KOPT-K1 (cell line): ENCODE results near the gene ZSWIM6.

Experiments
- H3K27ac ChIP-seq: fragments of 200-600 bp; sonication (generic); 2 replicates; pipeline ENCODE4 v1.5.1; 2016; ENCODE audit warnings: antibody characterized with exemption, mild to moderate bottlenecking, low read depth, low read length; ENCODE audit not compliant: poor library complexity, severe bottlenecking
- H3K36me3 ChIP-seq: fragments of 200-600 bp; sonication (generic); 2 replicates; pipeline ENCODE4 v1.5.1; 2017; ENCODE audit warnings: antibody characterized with exemption, mild to moderate bottlenecking, low read length, moderate library complexity; ENCODE audit not compliant: insufficient read depth
- H3K9me3 ChIP-seq: fragments of 200-600 bp; sonication (generic); 2 replicates; pipeline ENCODE4 v1.5.1; 2017; ENCODE audit warnings: antibody characterized with exemption, low read length, mild to moderate bottlenecking; ENCODE audit not compliant: insufficient read depth, poor library complexity, severe bottlenecking

The ZSWIM6 gene

DNA sequence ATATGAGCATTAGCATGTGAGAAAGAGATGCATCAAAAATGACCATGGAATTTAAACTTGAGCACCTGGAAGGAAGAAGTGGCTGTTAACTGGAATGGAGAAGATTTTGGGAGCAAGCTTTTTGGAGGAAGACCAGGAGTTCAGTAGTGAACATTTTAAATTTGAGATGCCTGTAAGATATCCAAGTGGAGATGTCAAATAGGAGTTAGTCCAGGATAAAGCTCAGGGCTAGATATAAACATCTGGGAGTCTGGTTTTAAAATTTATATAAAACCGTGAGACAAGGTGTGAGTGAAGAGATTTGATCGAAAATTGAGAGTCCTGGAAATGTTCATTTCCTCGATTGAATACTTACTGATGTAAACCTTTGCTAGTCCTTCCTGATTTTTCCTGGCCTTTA is 217.5 kb downstream of the ZSWIM6 start:
- H3K27ac ChIP-seq: no peak overlapping the region
- H3K36me3 ChIP-seq: no peaks in the 10 kb centered on the region
- peaks cover 3% of the 10 kb centered on the region for H3K9me3 ChIP-seq

DNA sequence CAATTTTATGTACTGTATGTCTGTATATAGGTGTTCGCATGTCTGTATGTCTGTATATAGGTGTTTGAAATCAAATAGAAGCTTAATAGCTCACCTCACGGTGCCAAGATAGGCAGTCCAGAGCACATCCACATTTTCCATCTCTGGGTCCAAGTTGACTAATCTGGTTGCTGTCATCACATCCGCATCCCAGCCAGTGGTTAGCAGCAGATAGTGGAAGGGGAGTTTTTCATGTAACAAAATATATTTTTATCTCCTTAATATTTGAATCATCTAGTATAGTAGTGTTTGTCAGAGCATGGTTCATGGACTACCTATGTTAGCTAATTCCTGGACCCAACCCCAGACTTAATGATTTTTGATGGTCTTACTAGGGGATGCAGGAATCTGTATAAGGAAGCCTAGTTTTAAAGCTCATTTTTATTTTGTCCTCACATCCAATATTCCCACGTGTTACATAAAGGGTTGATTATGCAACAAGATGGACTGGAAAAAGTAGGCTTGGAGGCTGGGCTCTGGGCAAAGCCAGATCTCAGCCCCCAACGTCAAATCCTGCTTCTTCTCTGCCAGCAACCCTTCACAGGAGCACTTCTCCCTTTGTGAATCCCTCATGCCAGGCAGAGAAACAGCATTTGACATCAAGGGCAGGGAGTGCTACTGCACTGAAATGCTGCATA is 219.7 kb downstream of the ZSWIM6 start:
- H3K9me3 ChIP-seq: peaks cover 4% of the 10 kb centered on the region
- H3K27ac ChIP-seq: no peak overlapping the region
- no peaks in the 10 kb centered on the region for H3K36me3 ChIP-seq

DNA sequence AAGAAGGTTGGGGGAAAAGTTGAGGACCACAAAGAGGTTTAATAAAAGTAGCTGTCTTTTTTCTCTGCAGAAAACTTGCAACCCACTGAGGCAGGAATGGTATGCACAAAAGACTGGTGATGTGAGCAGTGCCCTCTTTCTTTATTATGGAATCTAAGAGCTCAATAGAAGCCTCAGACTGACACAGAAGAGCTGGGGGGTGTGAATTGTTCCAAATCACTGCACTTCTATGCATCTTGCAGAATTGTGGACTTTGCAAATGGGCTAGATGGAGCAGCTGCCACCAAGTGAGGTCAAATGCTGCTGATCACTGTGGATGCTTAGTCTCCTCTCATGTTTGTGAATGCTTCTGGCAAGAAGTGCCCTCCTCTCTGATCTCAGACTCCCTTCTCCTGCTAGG is 227.1 kb downstream of the ZSWIM6 start:
- Histone ChIP-seq H3K27ac (no peak overlapping the region), H3K36me3 (no peaks in the 10 kb centered on the region), H3K9me3 (peaks cover 4% of the 10 kb centered on the region)

DNA sequence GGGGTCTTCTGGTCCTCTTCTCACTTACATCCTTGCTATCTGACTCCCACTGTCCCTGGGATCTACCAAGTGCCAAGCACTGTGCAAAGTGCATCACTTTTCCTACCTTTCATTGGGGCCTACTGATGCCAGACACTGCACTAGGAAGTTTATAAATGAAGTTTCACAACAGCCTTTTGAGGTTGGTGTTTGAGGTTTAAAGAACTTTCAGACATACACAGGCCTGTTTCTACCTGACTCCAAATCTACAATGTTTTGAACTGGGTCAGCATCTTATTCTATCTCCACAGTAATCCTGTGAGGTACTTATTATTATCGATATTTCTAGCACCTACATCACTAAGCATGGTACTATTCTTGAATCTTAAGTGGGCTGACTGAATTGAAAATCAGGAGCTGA is 227.7 kb downstream of the ZSWIM6 start:
- Histone ChIP-seq H3K36me3 (no peaks in the 10 kb centered on the region), H3K27ac (no peak overlapping the region), H3K9me3 (no peaks in the 10 kb centered on the region)

DNA sequence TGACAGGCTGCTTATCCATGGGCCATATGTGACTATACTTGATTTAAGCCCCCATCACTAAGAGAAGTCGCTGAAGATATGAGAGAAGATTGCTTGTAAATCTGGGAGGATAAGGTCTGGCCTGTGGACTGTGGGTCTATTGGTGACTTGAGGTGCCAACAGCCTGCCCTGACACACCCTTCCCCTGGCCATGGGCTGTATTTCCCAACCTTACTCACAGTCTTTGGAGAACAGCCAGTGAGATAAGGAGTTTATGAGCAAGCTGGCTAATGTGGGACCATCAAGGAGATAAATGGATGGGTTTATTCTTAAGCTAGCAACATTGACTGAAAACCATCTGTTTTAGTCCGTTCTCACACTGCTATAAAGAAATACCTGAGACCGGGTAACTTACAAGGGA is 231.3 kb downstream of the ZSWIM6 start:
- Histone ChIP-seq H3K27ac (no peak overlapping the region), H3K36me3 (no peaks in the 10 kb centered on the region), H3K9me3 (no peaks in the 10 kb centered on the region)

DNA sequence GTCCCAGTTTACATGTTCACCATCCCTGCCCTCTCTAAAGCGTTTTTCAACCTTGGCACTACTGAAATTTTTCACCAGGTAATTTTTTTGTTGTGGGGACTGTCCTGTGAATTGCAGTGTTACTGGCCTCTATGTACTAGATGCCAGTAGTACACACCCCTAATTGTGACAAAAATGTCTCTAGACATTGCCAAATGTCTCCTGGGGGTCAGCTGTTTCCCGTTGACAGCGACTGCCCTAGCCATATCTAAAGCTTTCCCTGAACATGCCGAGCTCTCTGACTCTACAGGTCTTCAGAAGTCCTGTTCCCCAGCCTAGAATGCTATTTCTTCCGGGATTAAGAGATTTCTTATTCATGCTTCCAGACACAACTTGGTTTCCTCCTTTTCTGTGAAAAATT is 235.3 kb downstream of the ZSWIM6 start:
- Histone ChIP-seq H3K9me3 (no peaks in the 10 kb centered on the region), H3K27ac (no peak overlapping the region), H3K36me3 (no peaks in the 10 kb centered on the region)

DNA sequence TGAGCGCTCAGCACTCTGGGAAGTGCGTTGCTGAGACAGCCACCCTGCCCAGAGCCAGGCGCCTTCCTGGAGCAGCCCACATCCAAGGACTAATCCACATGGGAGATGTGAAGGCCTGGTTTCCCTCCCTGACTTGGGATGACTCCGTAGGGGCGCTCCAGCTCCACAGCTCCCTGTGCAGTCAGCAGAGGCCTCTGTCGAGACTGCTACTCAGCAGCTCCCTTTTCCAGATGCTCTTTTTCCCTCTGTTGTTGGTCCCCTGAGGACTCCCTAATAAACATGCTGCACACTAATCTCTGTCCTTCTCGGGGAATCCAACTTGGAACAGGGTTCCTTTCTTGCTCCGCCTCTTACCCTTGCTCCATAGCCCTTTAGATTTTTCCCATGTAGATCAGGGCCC is 237.3 kb downstream of the ZSWIM6 start:
- H3K36me3 ChIP-seq: no peaks in the 10 kb centered on the region
- H3K9me3 ChIP-seq: no peaks in the 10 kb centered on the region
- no peak overlapping the region for H3K27ac ChIP-seq

DNA sequence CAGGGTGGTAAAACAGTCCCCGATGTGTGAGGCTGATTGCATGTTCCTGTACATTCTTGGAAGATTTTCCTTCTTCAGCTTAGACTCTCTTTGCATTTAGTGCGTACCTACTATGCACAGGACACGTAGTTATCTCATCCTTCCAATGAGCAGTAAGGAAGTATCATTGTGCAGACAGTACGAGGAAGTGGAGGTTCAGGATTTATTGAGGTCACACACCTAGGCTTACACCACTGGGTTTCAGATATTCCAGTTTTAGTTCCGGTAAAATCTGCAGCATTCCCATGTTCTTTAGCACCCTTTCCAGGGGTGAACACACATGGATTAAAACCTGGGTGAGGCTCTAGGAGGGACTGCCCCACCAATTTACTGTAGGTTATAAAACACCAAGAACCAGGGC is 238.7 kb downstream of the ZSWIM6 start:
- no peak overlapping the region for H3K27ac ChIP-seq
- no peaks in the 10 kb centered on the region for H3K9me3 ChIP-seq
- no peaks in the 10 kb centered on the region for H3K36me3 ChIP-seq

DNA sequence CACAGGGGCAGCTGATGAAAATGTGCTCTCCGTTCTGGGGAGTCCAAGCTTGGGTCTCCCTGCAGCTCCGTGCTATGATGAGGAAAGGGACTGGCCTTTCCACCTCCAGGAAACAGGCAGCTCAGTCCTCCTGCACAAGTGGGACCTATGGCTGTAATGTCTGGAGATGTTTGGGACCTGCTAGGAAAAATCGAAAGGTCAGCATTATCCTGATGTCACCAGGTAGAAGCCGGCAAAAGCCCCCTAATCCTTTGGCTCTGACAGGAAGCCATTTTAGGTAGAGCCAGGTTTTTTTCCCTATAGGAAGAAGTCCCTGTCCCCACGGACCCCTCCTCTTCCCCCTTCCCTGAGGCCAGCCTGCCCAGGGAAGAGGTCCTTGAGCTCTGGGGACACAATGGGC is 240.9 kb downstream of the ZSWIM6 start:
- no peak overlapping the region for H3K27ac ChIP-seq
- H3K36me3 ChIP-seq: no peaks in the 10 kb centered on the region
- H3K9me3 ChIP-seq: no peaks in the 10 kb centered on the region

DNA sequence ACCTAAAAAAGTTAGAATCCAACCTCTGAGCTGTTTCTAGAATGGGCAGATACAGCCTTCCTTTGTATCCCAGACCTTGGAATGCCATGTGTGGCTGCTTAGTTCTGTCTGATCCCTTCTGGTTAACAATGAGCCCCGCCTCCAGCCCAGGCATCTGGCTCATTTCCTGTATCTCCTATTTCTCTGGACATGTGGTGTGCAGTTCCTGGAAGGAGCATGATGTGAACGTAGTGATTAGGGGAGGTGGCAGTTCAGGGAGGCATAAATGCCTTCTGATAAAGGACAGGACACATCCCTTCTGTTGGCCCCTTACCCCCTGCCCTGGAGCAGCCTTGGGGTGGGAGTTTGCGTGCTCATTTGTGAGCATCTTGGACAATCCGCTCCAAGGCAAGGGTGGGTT is 243.0 kb downstream of the ZSWIM6 start:
- no peak overlapping the region for H3K27ac ChIP-seq
- H3K9me3 ChIP-seq: no peaks in the 10 kb centered on the region
- no peaks in the 10 kb centered on the region for H3K36me3 ChIP-seq

DNA sequence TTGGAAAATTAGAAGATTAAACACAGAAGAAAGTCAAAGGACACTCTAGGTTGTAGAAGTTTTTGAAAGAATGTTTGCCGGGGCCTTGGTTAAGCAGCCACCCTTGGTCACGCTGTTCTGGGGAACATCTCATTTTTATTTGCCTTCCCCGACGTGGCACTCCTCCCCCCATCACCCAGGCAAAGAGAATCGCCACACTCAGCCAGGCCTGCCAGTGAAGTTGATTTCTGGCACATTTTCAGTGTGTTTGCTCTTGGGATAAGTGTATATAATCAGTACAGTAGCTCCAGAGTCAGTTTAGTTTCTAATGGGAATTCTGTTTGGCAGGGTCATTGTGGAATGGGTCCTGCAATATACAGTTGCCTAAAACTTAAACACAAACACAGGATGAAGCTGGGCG is 243.5 kb downstream of the ZSWIM6 start:
- H3K27ac ChIP-seq: no peak overlapping the region
- no peaks in the 10 kb centered on the region for H3K9me3 ChIP-seq
- no peaks in the 10 kb centered on the region for H3K36me3 ChIP-seq

DNA sequence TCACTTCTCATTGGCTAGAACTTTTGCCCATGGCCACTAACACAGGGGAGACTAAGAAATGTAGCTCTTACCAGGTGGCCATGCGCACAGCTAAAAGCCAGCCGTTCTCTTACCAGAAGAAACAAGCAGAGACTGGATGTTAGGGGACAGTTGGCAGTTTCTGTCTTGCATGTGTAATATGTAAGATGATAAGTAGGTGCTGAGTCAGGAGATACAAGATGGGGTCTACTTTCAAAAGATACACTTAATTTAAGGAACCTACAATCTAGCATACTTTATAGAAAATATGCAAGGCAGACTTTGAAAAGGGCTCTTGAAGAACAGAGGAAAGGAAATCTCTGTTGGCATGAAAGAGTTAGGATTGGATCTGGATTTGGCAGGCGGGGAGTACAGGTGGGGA is 244.5 kb downstream of the ZSWIM6 start:
- Histone ChIP-seq H3K9me3 (no peaks in the 10 kb centered on the region), H3K27ac (no peak overlapping the region), H3K36me3 (no peaks in the 10 kb centered on the region)

DNA sequence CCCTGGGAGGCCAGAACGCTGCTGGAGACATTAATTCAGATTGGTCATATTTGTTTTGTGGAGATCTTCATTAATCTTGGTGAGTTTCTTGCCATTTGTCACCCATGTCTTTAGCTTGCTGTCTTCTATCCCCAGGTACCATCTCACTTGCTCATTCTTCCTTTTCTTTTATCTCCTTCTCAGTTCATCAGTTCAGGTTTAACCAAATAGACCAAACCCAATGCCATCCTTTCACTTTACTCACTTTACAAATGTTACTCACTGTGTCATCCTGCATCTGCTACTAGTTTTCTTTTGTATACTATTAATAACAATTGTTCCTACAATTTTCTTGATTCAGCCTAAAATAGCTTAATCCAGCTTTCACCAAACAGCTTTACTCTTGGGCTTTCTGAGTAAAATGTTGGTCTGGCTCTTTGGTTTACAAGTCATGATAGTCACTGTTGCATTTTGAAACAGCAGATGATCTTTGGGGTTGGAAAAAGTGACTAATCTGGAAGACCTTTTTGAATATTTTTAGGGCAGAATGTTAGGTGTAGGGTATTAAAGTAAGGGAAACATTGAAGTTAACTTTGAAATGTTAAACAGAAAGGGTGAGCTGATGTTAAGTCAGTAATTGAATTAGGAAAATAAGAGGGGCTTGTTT is 246.9 kb downstream of the ZSWIM6 start:
- H3K27ac ChIP-seq: no peak overlapping the region
- H3K9me3 ChIP-seq: no peaks in the 10 kb centered on the region
- H3K36me3 ChIP-seq: no peaks in the 10 kb centered on the region

DNA sequence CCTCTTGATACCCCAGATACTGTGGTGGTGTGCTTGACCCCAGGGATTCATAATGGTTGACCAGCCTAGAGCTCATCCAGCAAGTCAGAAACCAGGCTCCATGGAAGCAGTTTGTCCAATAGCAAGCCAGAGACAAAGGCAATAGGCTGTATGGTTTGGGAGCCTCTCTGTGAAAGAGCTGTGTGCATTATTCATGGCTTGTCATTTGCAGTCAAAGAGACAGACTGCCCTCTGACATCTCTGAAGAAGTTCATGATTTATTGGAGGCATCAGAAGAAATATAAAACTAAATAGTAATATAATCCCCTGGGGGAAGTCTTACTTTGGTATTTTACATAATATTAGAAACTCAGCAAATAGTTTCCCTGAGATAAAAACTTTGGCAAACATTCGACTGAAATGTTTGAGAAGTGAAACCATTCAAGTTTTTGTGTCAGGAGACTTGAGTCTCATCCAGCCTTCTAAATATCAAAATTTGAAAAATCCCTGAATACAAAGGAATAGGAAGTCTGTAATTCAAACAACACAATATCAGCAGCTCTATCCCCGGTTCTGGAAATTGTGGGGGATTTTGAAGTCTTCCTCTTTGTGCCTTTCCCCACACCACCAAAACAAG is 250.3 kb downstream of the ZSWIM6 start:
- Histone ChIP-seq H3K36me3 (no peaks in the 10 kb centered on the region), H3K9me3 (no peaks in the 10 kb centered on the region), H3K27ac (no peak overlapping the region)

DNA sequence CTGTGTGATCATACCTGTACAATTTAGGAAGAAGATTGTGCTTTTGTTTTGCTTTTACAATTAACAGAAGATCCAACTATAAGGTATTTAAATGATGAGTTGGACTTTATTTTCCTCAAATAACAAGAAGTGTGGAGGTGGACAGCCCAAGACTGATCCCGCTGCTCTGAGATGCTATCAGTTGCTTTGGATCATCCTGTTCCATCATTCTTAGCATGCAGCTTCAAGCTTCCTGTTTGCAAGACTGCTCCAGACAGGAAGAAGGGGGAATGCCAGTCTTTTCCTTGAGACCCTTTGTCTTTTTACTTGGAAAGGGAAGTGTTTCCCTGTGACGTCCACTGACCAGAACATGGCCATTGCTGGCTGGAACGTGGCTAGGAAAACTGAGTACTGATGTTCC is 250.8 kb downstream of the ZSWIM6 start:
- H3K36me3 ChIP-seq: no peaks in the 10 kb centered on the region

More for the DNA sequence above, 250.8 kb downstream of the ZSWIM6 start:
- H3K9me3 ChIP-seq: no peaks in the 10 kb centered on the region
- H3K27ac ChIP-seq: no peak overlapping the region
